Ishikawa (cell line): ENCODE measurements around the gene CYB5R4.

Experiments used
- CEBPB ChIP-seq: IDR thresholded peaks from 2 replicates; pipeline ENCODE4 v1.6.1; 2012
- CREB1 ChIP-seq: IDR thresholded peaks from 2 replicates; pipeline ENCODE4 v1.6.1; 2012; ENCODE audit warnings: low read depth
- EGR1 ChIP-seq: IDR thresholded peaks from 2 replicates; pipeline ENCODE4 v1.6.1; 2012
- EP300 ChIP-seq: IDR thresholded peaks from 2 replicates; pipeline ENCODE4 v1.6.1; 2012; ENCODE audit warnings: borderline replicate concordance
- FOXM1 ChIP-seq: IDR thresholded peaks from 2 replicates; pipeline ENCODE4 v1.6.1; 2012; ENCODE audit warnings: low read depth, borderline replicate concordance
- MAX ChIP-seq: IDR thresholded peaks from 2 replicates; pipeline ENCODE4 v1.6.1; 2012
- NFIC ChIP-seq: IDR thresholded peaks from 2 replicates; pipeline ENCODE4 v1.6.1; 2012
- RAD21 ChIP-seq: IDR thresholded peaks from 2 replicates; pipeline ENCODE4 v1.6.1; 2012; ENCODE audit warnings: low read depth
- REST ChIP-seq: IDR thresholded peaks from 2 replicates; pipeline ENCODE4 v1.6.1; 2012; ENCODE audit warnings: low read depth, mild to moderate bottlenecking
- TAF1 ChIP-seq: IDR thresholded peaks from 2 replicates; pipeline ENCODE4 v1.6.1; 2012; ENCODE audit warnings: low read depth, mild to moderate bottlenecking
- TCF12 ChIP-seq: IDR thresholded peaks from 2 replicates; pipeline ENCODE4 v1.6.1; 2012; ENCODE audit warnings: low read depth
- TEAD4 ChIP-seq: IDR thresholded peaks from 2 replicates; pipeline ENCODE4 v1.6.1; 2012
- USF1 ChIP-seq: IDR thresholded peaks from 2 replicates; pipeline ENCODE4 v1.6.1; 2012
- YY1 ChIP-seq: IDR thresholded peaks from 2 replicates; pipeline ENCODE4 v1.6.1; 2012; ENCODE audit warnings: low read depth
- ZBTB7A ChIP-seq: IDR thresholded peaks from 2 replicates; pipeline ENCODE4 v1.6.1; 2012; ENCODE audit warnings: low read depth

The CYB5R4 gene

GRCh38 chr6:83867043-83867442 lies 7.6 kb downstream of the CYB5R4 start:
- TF ChIP-seq TEAD4 = no peak
- TF ChIP-seq FOXM1 = no peak
- no peak for TF ChIP-seq REST
- no peak for TF ChIP-seq RAD21
- TF ChIP-seq NFIC = no peak
- TF ChIP-seq CEBPB = no peak

- TF ChIP-seq TAF1 (no peak), YY1 (no peak), USF1 (peak; percentile 35)
These were observed 8.2 kb downstream of the CYB5R4 start for GRCh38 chr6:83867527-83868161.

- no peak for TF ChIP-seq ZBTB7A
- no peak for TF ChIP-seq TAF1
- TF ChIP-seq FOXM1 = no peak
- TF ChIP-seq YY1 = no peak
- TF ChIP-seq USF1 = no peak
- TF ChIP-seq CEBPB = no peak
- TF ChIP-seq EGR1 = no peak
- no peak for TF ChIP-seq TEAD4
- TF ChIP-seq RAD21 = no peak
- no peak for TF ChIP-seq TCF12
- no peak for TF ChIP-seq EP300
These were observed 9.2 kb downstream of the CYB5R4 start for GRCh38 chr6:83868639-83869038.

GRCh38 chr6:83870649-83871048 lies 11.2 kb downstream of the CYB5R4 start:
- no peak for TF ChIP-seq NFIC
- TF ChIP-seq MAX = no peak
- no peak for TF ChIP-seq CEBPB
- no peak for TF ChIP-seq EP300
- TF ChIP-seq ZBTB7A = no peak
- TF ChIP-seq USF1 = no peak
- no peak for TF ChIP-seq EGR1
- TF ChIP-seq TEAD4 = no peak
- no peak for TF ChIP-seq TCF12
- TF ChIP-seq RAD21 = no peak
- no peak for TF ChIP-seq TAF1

- no peak for TF ChIP-seq YY1
- TF ChIP-seq RAD21 = no peak
- TF ChIP-seq CEBPB = no peak
- no peak for TF ChIP-seq REST
- TF ChIP-seq NFIC = no peak
- TF ChIP-seq FOXM1 = no peak
- no peak for TF ChIP-seq ZBTB7A
- no peak for TF ChIP-seq USF1
These were observed 13.1 kb downstream of the CYB5R4 start for GRCh38 chr6:83872386-83873118.

GRCh38 chr6:83873869-83874268 lies 14.4 kb downstream of the CYB5R4 start:
- no peak for TF ChIP-seq TAF1
- TF ChIP-seq USF1 = no peak
- TF ChIP-seq YY1 = no peak
- TF ChIP-seq TEAD4 = no peak
- no peak for TF ChIP-seq EGR1
- no peak for TF ChIP-seq EP300
- no peak for TF ChIP-seq MAX
- TF ChIP-seq CREB1 = no peak
- TF ChIP-seq CEBPB = no peak
- no peak for TF ChIP-seq TCF12
